C1 segment of cervical spinal cord (tissue), 14 donors: ENCODE measurements around the gene LURAP1L.
A peak's percentile ranks its signal among the peaks of the same experiment; 100 is the strongest.

ENCODE experiments used
- DNase-seq, 14 donors: peaks; one replicate each; lab custom pipeline; 2025; lab: John Stamatoyannopoulos, UW

LURAP1L gene

DNA sequence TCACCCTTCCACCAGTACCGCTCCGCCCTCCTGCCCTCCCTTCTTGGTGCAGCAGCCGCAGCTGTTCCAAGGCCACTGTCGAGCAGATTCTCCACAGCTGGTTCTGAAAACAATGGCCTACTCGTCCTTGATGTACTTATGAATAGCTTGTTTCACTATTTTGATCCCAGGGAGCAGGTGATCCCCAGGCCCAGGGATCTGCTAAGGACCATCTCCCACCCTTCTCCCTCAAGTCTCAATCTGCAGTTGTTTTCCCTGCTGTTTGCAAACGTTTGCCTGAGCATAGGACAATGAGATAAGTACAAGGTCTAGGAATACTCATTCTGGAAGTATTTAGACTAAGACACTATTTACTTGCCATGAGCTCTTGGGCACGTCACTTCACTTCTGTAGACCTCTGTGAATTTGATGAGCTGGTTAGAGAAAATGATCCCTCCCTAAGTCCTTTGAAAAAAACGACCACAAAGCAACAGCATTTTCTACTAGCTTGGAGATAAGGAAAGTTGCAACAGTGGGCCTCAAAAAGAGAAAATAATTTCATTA, 1.8 kb downstream of the LURAP1L start:
- no peak for DNase-seq

DNA sequence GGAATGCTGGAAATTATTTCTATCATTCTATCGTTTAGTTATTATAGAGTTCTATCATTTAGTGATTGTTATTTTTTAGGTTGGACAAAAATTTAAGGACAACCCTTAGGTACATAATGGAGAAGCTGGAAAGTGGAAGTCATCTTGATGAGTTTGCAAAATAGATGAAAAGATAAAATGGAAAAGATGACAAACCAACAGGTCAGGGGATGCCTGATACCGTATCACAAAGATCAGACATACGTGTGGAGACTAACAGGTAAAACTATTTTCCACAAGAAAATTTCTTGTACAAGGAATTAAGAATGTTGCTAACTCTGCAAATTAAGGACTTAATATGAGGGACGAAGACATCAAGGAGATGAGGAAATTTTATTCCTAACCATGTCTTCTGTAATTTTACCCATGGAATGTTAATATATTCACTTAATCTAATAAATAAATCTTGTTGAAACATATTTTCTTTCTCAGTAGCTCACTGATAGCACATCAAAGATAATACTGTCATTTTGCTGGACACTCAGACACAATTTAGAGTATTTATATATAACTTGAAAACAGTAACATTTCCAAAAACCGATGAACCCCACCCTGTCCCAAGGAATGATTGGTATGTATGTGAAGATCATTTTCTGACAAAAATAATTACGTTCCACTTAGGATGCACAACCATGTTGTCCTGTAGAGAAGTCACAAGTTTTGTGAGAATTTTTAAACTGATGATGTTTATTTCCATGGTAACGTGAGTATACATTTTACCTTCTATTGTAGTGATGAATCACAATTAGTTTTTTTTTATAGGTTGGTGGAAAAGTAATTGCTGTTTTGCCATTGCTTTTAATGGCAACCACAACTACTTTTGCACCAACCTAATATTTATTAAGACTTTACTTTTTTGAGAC, 2.6 kb downstream of the LURAP1L start:
- no peak for DNase-seq

DNA sequence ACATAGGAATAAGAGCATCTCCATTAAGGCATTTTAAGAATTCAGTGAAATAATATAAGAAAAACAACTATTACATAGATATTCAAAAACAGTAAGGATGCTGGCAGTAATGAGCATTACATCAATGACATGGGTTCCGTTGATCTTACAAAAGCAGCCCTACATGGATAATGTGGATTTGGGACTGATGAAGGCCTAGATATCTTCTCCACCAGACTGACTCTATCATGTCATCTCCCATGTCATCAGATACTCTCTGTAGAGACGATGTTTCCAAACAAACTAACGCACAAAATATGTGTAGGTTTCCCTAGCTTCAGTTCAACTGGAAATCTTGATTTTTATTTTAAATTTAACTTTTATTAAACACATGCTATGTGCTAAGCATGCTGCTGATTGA, 3.6 kb downstream of the LURAP1L start:
- DNase-seq = no peak

DNA sequence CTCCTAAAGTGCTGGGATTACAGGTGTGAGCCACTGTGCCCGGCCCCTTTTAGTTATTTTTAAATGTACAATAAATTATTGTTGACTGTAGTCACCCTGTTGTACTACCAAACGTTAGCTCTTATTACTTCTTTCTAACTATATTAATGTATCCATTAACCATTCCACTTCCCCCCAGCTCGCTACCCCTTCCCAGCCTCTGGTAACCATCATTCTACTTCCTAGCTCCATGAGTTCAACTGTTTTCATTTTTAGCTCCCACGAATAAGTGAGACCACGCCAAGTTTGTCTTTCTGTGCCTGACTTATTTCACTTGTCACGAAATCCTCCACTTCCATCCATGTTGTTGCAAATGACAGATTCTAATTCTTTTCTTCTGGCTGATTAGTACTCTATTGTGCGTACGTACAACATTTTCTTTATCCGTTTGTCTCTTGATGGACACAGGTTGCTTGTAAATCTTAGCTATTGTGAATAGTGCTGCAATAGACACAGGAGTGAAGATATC, 6.5 kb downstream of the LURAP1L start:
- no peak for DNase-seq

DNA sequence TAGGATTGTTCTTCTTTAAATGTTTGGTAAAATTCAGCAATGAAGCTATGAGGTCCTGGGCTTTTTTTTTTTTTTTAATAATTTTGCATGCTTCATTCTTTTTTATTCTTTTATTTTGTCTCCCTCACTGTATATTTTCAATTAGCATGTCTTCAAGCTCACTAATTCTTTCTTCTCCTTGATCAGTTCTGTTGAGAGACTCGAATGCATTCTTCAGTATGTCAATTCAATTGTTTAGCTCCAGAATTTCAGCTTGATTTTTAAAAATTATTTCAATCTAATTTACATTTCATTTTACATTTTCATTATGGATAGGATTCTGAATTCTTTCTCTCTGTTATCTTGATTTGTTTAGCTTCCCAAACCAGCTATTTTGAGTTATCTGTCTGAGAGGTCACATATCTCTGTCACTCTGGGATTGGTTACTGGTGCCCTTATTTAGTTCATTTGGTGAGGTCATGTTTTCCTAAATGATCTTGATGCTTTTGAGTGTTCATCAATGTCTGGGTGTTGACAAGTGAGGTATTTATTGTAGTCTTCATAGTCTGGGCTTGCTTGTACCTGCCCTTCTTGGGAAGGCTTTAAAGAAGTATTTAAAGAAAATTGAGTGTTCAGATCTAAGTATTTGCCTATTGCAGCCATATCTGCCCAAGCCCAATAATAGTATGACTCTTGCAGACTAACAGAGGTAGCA, 9.1 kb downstream of the LURAP1L start:
- no peak for DNase-seq

DNA sequence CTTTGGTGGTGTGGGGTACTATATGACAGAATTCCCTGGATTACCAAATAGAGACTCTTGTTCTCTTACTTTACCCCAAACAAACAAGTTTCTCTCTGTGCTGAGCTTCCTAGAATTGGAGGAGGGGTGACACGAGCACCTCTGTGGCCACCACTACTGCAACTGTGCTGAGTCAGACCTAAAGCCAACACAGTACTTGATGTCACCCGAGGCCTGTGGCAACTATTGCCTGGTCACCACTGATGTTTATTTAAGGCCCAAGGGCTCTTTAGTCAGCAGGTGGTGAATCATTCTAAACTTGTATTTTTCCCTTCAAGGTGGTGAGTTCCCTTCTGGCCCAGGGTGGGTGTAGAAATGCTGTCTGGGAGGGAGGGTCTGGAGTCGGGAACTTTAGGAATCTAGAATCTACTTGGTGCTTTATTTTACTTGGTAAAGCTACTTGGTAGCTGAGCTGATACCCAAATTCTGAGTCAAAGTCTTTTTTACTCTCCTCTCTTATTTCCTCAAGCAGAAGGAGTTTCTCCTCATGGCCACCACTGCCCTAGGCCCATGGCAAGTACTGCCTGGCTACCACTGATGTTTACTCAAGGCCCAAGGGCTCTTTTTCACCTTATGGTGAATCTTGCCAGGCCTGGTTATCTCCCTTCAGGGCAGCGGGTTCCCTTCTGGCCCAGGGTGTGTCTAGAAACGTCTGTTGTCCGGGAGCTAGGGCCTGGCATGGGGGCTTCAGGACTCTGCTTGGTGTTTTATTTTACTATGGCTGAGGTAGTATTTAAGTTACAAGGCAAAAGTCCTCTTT, 9.8 kb downstream of the LURAP1L start:
- DNase-seq = peak in 3 of 14 donors; percentile 18 to 60 (median 34)

DNA sequence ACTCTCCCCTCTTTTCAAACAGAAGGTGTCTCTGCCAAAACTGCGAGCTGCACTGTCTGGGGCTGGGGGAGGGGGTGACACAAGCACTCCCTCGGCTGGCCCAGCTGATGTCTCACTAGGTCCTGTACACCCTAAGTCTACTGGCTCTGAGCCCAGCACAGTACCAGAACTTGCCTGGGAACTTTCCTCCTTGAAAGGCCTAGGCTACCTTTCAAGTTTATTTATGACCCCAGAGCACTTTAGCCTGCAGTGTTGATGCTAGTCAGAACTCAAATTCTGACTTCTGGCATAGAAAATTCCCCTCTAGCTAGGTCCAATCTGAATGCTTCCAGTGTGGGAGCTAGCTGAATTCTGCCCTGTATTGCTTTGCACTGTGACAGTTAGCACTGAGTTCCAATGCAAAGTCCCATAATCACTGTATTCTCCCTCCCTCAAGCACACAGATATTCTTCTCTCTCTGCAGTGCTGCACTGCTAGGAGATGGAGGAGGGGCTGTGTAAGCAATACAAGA, 10.5 kb downstream of the LURAP1L start:
- DNase-seq = peak in 6 of 14 donors; percentile 21 to 64 (median 41)

DNA sequence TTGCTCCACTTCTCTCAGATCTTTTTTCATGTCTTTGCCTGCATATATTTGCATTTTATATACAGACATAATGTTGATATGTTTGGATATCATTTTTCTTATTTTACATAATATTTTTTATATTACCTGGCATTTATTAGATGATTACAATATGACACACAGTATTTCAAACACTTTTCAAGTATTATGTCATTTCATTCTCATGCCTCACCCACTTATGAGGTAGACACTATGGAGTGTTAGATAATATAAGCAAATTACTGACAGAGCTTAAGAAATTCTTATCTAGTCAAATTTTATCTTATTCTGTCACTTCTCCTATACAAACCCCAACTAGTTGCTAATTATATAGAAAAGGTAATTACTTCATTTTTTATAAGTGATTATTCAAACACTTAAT, 11.1 kb downstream of the LURAP1L start:
- DNase-seq = no peak

DNA sequence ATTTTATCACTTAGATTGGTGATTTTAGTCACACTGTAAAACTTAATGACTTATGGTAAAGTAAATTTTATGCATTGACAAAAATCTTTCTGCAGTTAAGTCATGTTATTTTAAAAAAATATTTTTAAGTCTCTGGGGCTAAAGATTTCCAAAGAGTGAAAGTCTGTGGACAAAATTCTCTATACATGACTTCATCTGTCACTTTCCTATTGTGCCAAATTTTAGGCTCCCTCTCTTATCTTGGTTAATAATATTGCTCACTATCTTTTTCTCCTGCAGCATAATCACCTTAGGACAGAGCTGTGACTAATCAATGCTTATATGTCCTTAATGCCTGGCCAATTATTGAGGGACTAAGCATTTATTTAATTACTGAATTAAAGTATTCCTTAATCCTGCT, 15.2 kb downstream of the LURAP1L start:
- DNase-seq = no peak

DNA sequence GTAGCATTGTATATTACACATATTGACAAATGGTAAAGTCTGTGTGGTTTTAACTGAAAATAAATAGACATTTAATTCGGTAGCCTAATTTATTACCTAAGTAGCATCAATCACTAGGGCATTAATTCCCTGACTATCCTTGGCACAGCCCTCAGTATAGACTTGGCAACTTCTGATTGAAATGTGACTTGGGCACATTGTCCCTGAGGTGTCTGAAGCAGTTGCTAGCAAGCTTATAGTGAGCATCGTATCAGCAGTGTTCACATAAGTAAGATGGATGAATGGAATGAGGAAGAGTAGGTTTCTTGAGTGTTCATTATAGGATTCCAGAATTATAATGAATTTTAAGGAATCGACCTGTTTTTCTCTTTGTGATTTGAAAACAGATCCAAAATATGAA, 16.1 kb downstream of the LURAP1L start:
- DNase-seq = peak in 1 of 14 donors; percentile 49

DNA sequence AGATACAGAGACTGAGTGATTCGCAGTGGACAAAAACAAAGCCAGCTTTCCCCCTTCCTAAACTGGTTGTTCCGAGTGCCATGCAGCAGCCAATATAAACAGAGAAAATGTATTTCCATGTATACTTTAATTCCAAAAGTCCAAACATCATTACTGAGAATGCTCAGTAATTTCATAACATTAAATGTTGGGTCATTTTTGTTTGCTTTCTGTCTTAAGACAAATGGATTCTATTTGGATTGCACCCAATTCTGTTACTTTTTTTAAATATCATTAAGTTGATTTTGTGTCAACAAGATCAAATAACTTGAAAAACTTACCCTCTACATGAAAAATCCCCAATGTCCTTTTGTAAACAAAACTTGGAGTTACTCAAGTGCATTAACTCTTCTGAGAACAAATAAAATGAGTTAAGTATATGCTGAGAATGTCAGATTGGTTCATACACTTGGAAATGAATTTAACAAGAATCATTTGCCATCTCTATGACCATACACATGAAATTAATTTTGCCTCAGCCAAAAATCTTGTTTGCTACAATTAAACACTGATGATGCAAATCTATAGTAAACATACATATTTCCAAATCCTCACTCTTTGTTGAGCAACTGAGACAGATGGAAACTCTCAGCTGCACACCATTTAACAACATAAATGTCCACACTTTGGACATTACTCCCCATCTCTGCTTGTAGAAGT, 19.4 kb downstream of the LURAP1L start:
- DNase-seq = no peak

DNA sequence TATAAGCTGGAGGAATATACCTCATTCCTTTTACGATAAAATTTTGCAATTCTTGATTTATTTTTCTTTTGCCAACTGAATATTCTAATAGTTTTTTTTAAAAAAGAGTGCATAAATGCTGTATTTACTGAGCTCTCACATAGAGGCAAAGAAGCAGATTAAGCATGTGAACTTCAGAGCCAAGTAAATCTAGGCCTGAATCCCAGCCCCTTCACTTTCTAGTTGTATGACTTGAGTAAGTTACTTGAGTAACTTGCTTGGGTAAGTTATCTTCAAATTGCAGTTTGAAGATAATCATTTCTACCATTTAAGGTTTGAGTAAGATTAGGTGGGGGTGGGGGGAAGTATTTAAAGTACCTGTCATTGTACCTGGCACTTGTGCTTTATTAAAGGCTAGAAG, 21.8 kb downstream of the LURAP1L start:
- no peak for DNase-seq

DNA sequence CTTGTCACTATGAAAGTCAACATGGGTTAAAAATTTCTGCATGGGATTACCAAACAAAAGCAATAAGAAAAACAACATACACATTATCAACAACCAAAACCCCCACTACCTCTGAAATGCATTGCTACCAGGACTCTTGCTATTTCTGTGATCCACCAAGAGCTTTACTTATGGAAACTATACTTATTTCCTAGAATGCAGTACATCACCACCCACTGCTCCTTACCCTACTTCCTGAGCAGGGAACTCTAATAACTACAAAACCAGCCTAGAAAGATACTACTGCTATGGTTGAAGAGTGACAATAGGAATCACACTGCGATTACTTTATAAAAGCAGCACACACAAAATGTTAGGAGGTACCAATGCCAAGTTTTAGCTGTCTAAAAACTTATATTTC, 22.2 kb downstream of the LURAP1L start:
- DNase-seq = no peak

DNA sequence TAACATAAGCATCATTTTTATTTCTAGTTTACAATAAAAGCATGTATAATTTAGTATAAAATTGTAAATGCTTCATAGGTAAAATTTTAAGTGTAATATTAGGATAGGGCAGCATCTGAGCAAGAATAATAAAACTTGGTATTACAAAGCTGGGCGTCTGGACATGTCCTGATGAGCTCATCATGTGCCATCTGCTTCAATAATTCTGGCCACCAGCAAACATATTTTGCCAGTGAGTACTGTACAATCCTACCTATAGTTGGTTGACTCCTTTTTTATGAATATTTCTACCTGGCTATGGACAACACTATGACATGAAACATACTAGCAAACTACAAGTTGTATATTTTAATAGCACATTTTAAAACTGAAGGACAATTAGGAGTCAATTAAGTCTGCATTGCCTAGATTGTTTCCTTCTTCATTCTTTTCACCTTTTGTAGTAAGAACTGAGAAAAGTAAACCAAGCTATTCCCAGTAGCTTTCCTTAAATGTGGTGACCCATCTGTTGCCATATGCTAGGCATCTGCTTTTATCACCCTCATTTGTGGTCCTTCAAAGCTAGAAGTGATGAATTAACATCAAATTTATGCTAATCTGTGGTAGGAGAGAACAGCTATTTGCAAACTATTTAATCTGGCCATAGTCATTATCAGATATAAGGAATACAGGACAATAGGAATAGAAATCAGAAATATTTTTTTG, 23.4 kb downstream of the LURAP1L start:
- peak in 1 of 14 donors; percentile 93 for DNase-seq

DNA sequence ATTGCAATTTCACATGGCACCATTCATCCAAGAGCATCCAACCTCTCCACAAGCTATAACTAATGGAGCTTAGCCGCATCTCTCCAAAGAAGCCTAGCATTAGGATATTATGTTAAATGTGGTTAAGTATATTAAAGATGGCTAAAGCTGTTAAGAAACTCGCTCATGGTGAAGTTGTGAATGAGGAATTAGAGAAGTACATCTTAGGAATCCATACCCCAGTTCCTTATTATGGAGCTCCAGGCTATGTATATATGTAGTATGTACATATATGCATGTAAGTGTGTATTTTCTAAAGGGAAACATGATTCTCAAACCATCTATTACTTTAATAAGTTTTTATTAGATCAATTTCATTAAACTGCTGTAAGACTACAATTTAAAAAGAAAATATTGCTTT, 26.4 kb downstream of the LURAP1L start:
- DNase-seq = no peak

DNA sequence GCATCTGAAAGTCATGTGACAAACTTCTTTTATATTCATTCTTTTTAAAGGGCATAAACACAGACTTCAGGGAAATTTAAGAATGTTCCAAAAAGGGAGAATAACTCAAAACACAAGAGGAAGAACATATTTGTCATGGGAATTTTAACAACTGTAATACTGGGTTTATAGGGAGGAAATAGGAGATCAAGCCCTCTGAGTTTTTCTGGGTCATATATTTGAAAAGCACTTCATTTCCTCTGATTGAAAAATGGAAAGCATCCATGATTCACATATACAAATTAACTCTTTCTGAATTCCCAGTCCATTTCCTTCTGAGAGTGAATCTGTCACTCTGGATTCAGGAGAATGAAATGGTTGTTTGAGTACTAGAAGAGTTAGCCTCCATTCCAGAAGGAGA, 26.8 kb downstream of the LURAP1L start:
- no peak for DNase-seq

DNA sequence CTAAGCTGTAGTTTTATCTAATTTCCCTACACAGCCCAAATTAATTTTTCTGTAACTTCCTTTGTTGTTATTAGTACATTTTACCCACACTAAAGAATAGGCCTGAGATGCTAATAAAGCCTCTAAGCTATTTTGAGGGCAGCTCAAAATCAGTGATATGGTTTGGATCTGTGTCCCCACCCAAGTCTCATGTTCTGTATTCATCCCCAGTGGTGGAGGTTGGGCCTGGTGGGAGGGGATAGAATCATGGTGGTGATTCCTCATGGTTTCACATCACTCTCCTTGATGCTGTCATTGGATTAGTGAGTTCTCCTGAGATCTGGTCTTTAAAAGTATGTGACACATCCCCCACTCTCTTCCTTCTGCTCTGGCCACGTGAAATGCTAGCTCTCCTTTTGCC, 27.3 kb downstream of the LURAP1L start:
- DNase-seq = no peak

DNA sequence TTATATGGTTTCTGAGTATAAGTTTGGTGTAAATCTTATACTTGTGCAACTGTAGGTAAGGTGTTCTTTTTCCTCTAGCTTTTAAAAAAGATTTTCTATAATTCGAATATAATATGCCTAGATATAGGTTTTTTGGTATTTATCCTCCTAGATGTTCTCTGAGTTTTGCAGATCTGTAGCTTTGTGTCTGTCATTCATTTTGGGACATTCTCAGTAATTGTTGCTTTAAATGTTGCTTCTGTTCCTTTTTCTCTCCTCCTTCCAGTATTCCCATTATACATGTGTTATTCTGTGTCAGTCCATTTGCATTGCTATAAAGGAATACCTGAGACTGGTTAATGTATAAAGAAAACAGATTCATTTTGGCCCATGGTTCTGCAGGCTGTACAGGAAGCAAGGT, 33.7 kb downstream of the LURAP1L start:
- no peak for DNase-seq

DNA sequence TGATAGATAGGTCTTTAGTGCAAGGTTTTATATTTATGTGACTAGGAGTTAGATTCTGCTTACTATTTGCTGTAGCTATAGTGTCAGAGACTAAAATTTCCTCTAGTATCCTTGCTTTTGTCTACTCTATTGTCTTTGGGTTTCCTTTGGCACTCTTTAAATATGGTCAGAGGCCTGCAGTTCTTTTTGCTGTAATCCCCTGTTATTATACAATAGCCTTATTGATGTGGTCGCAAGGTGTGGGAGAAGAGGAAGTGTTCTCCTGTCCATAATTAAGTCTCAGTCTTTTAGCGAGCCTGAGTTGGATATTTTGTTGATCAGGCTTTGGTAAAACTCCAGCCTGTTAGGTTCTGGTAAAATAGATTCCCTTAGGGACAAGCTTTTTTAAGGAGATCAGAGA, 34.9 kb downstream of the LURAP1L start:
- DNase-seq = no peak

DNA sequence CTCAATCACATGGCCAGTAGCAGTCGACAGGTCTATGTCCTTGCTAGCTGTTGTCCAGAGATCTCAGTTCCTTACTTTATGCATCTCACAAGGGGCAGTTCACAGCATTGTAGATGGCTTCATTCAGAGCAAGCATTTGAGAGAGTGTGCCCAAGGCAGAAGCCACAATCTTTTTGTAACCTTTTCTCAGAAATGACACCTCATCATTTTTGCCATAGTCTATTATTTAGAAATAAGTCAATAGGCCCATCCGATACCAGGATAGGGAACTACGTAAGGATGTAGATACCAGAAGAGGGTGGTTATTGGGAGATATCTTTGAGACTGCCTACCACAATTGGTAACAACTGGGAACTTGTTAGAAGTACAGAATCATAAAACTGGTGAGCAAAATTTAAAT, 37.1 kb downstream of the LURAP1L start:
- no peak for DNase-seq
